HEK293 (cell line): ENCODE results near the gene PIK3C2G.

Experiments
- CTCF ChIA-PET: fragments of 350-600 bp; formaldehyde crosslinking; extraction: SDS; loops from one replicate; lab custom pipeline; 2021; ENCODE audit warnings: antibody characterized with exemption; lab: Yijun Ruan, JAX
- POLR2A ChIA-PET: fragments of 300-600 bp; formaldehyde crosslinking; extraction: SDS; loops from one replicate; lab custom pipeline; 2020; ENCODE audit warnings: antibody characterized with exemption, inconsistent platforms; lab: Yijun Ruan, JAX
- H3K27ac ChIP-seq: fragments of 200-500 bp; sonication (Bioruptor generic); 2 replicates; pipeline ENCODE4 v1.5.1; 2014; ENCODE audit warnings: low read depth, low read length, control low read depth, inconsistent platforms; ENCODE audit errors: extremely low read depth
- H3K36me3 ChIP-seq, 2 experiments: fragments of 200-500 bp in 1 of 2; sonication (Bioruptor generic) in 1 of 2; 1 replicate in 1 of 2; 2 replicates in 1 of 2; pipeline ENCODE4 v1.5.1; 2014 to 2017; ENCODE audit warnings: inconsistent platforms in 2 of 2, low read length in 2 of 2; ENCODE audit not compliant: control insufficient read depth in 2 of 2, insufficient read depth in 1 of 2
- H3K4me1 ChIP-seq: fragments of 200-500 bp; sonication (Bioruptor generic); 2 replicates; pipeline ENCODE4 v1.5.1; 2014; ENCODE audit warnings: mild to moderate bottlenecking, low read length, inconsistent platforms; ENCODE audit not compliant: control insufficient read depth, insufficient read depth
- H3K4me3 ChIP-seq: 2 replicates; pipeline ENCODE4 v1.5.1; 2011; ENCODE audit warnings: low read depth, mild to moderate bottlenecking, control low read depth, low read length, moderate library complexity
- H3K9me3 ChIP-seq: fragments of 200-500 bp; sonication (Bioruptor generic); 2 replicates; pipeline ENCODE4 v1.5.1; 2014; ENCODE audit warnings: low read depth, low read length, inconsistent platforms; ENCODE audit not compliant: control insufficient read depth, insufficient read depth
- KLF7 ChIP-seq: fragments of 450-650 bp; formaldehyde crosslinking; IDR thresholded peaks from 2 replicates; pipeline ENCODE4 v1.5.1; 2016; ENCODE audit warnings: missing biosample characterization, missing genetic modification characterization, borderline replicate concordance
- KLF8 ChIP-seq: fragments of 450-650 bp; formaldehyde crosslinking; IDR thresholded peaks from 2 replicates; pipeline ENCODE4 v1.5.1; 2016; ENCODE audit warnings: missing biosample characterization, missing genetic modification characterization
- MZF1 ChIP-seq: fragments of 450-650 bp; formaldehyde crosslinking; IDR thresholded peaks from 2 replicates; pipeline ENCODE4 v1.5.1; 2017; ENCODE audit warnings: missing biosample characterization, missing genetic modification characterization, borderline replicate concordance
- TCF7L2 ChIP-seq: IDR thresholded peaks from 2 replicates; pipeline ENCODE4 v1.6.1; 2011; ENCODE audit warnings: low read depth, mild to moderate bottlenecking, inconsistent platforms, low read length, moderate library complexity, borderline replicate concordance
- WT1 ChIP-seq: fragments of 450-650 bp; formaldehyde crosslinking; IDR thresholded peaks from 2 replicates; pipeline ENCODE4 v1.5.1; 2016; ENCODE audit warnings: missing biosample characterization, missing genetic modification characterization
- ZFP3 ChIP-seq: fragments of 450-650 bp; formaldehyde crosslinking; IDR thresholded peaks from 2 replicates; pipeline ENCODE4 v1.5.1; 2016; ENCODE audit warnings: low read depth, missing biosample characterization, missing genetic modification characterization
- ZFP37 ChIP-seq: fragments of 450-650 bp; formaldehyde crosslinking; IDR thresholded peaks from 2 replicates; pipeline ENCODE4 v1.5.1; 2016; ENCODE audit warnings: missing biosample characterization, missing genetic modification characterization
- ZNF112 ChIP-seq: fragments of 450-650 bp; formaldehyde crosslinking; IDR thresholded peaks from 2 replicates; pipeline ENCODE4 v1.5.0; 2017; ENCODE audit warnings: missing biosample characterization, missing genetic modification characterization
- ZNF148 ChIP-seq: fragments of 450-650 bp; formaldehyde crosslinking; IDR thresholded peaks from 2 replicates; pipeline ENCODE4 v1.5.0; 2017; ENCODE audit warnings: missing biosample characterization, missing genetic modification characterization, borderline replicate concordance
- ZNF239 ChIP-seq: fragments of 450-650 bp; formaldehyde crosslinking; IDR thresholded peaks from 2 replicates; pipeline ENCODE4 v1.5.1; 2016; ENCODE audit warnings: missing biosample characterization, missing genetic modification characterization
- ZNF266 ChIP-seq: fragments of 450-650 bp; formaldehyde crosslinking; IDR thresholded peaks from 2 replicates; pipeline ENCODE4 v1.5.1; 2016; ENCODE audit warnings: missing biosample characterization, missing genetic modification characterization, low read depth
- ZNF623 ChIP-seq: fragments of 450-650 bp; formaldehyde crosslinking; IDR thresholded peaks from 2 replicates; pipeline ENCODE4 v1.5.1; 2016; ENCODE audit warnings: missing biosample characterization, missing genetic modification characterization
- ZNF654 ChIP-seq: fragments of 450-650 bp; formaldehyde crosslinking; IDR thresholded peaks from 2 replicates; pipeline ENCODE4 v1.5.1; 2016; ENCODE audit warnings: low read depth, missing biosample characterization, missing genetic modification characterization
- TF ChIP-seq, protein P1 (sequence below): fragments of 450-650 bp; formaldehyde crosslinking; conservative IDR thresholded peaks from 2 replicates; pipeline ENCODE4 v1.5.1; 2016; ENCODE audit warnings: low read depth, missing biosample characterization, missing genetic modification characterization
- TF ChIP-seq, protein P2 (sequence below): fragments of 450-650 bp; formaldehyde crosslinking; IDR thresholded peaks from 2 replicates; pipeline ENCODE4 v1.5.1; 2016; ENCODE audit warnings: missing biosample characterization, missing genetic modification characterization, low read depth

The PIK3C2G gene

GRCh38 chr12:18358077-18358476 lies 96.8 kb downstream of the PIK3C2G start (continued):
- no peak for TF ChIP-seq ZNF239 (tag by site-specific recombination)
- TF ChIP-seq WT1 (tag by site-specific recombination), result no peak

DNA sequence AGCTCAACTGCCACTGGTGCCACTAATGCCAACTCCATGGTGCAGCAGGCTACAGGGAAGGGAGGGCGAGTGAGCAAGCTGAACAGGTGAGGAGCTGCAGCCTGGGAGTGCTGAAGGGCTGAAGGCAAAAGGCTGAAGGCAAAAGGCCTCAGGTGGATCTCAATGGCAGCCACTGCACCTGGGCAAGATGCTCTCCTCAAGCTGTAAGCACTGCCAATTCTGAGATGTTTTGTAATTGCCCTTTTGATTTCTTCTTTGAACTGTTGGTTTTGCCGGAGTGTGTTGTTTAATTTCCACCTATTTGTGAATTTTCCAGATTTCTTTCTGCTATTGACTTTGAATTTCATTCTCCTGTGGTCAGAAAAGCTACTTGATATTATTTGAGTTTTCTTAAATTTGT lies 97.6 kb downstream of the PIK3C2G start:
- Histone ChIP-seq H3K4me1 (no peaks in the 10 kb centered on the region), H3K9me3 (no peaks in the 10 kb centered on the region), H3K27ac (no peak overlapping the region), H3K4me3 (no peak overlapping the region), H3K36me3 (no peaks in the 10 kb centered on the region)
- POLR2A ChIA-PET, result no interaction called here
- TF ChIP-seq ZNF112 (tag by site-specific recombination) (no peak), ZNF654 (tag by site-specific recombination) (no peak), ZNF623 (no peak), TCF7L2 (no peak), ZFP3 (tag by site-specific recombination) (no peak), ZNF266 (tag by site-specific recombination) (no peak), ZFP37 (tag by site-specific recombination) (no peak), ZNF148 (tag by site-specific recombination) (no peak), KLF8 (tag by site-specific recombination) (no peak), KLF7 (tag by site-specific recombination) (no peak)
- TF ChIP-seq, protein P1, sequence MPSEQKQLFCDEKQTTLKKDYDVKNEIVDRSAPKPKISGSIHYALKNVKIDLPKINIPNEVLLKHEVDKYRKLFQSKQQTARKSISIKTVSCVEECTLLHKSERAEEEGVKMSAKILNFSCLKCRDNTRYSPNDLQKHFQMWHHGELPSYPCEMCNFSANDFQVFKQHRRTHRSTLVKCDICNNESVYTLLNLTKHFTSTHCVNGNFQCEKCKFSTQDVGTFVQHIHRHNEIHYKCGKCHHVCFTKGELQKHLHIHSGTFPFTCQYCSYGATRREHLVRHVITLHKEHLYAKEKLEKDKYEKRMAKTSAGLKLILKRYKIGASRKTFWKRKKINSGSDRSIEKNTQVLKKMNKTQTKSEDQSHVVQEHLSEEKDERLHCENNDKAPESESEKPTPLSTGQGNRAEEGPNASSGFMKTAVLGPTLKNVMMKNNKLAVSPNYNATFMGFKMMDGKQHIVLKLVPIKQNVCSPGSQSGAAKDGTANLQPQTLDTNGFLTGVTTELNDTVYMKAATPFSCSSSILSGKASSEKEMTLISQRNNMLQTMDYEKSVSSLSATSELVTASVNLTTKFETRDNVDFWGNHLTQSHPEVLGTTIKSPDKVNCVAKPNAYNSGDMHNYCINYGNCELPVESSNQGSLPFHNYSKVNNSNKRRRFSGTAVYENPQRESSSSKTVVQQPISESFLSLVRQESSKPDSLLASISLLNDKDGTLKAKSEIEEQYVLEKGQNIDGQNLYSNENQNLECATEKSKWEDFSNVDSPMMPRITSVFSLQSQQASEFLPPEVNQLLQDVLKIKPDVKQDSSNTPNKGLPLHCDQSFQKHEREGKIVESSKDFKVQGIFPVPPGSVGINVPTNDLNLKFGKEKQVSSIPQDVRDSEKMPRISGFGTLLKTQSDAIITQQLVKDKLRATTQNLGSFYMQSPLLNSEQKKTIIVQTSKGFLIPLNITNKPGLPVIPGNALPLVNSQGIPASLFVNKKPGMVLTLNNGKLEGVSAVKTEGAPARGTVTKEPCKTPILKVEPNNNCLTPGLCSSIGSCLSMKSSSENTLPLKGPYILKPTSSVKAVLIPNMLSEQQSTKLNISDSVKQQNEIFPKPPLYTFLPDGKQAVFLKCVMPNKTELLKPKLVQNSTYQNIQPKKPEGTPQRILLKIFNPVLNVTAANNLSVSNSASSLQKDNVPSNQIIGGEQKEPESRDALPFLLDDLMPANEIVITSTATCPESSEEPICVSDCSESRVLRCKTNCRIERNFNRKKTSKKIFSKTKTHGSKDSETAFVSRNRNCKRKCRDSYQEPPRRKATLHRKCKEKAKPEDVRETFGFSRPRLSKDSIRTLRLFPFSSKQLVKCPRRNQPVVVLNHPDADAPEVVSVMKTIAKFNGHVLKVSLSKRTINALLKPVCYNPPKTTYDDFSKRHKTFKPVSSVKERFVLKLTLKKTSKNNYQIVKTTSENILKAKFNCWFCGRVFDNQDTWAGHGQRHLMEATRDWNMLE (tag by site-specific recombination), result no peak
- TF ChIP-seq, protein P2, sequence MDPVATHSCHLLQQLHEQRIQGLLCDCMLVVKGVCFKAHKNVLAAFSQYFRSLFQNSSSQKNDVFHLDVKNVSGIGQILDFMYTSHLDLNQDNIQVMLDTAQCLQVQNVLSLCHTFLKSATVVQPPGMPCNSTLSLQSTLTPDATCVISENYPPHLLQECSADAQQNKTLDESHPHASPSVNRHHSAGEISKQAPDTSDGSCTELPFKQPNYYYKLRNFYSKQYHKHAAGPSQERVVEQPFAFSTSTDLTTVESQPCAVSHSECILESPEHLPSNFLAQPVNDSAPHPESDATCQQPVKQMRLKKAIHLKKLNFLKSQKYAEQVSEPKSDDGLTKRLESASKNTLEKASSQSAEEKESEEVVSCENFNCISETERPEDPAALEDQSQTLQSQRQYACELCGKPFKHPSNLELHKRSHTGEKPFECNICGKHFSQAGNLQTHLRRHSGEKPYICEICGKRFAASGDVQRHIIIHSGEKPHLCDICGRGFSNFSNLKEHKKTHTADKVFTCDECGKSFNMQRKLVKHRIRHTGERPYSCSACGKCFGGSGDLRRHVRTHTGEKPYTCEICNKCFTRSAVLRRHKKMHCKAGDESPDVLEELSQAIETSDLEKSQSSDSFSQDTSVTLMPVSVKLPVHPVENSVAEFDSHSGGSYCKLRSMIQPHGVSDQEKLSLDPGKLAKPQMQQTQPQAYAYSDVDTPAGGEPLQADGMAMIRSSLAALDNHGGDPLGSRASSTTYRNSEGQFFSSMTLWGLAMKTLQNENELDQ (tag by site-specific recombination), result no peak
- CTCF ChIA-PET, result no interaction called here

- Histone ChIP-seq H3K9me3 (no peaks in the 10 kb centered on the region), H3K4me3 (no peak overlapping the region), H3K36me3 (no peaks in the 10 kb centered on the region), H3K4me1 (no peaks in the 10 kb centered on the region), H3K27ac (no peak overlapping the region)
- no peak for TF ChIP-seq MZF1 (tag by site-specific recombination)
- ChIA-PET CTCF (interaction anchor here (0.7 kb wide), 1 partner anchor 583 kb away, joined by 4 read pairs; no protein-coding TSS in a partner anchor), POLR2A (no interaction called here)
Measured at GRCh38 chr12:18361433-18361832, 100.1 kb downstream of the PIK3C2G start.
